SHP77 (cell line): ENCODE data around the gene SLC1A7.
"Not testable (repeated sequence)": the region's sequence is repeated elsewhere in the genome, so short reads cannot be mapped to it uniquely, and the experiment has no call there.

Source experiments
- DNase-seq, 2 experiments: peaks; one replicate each; lab custom pipeline; 2025; lab: John Stamatoyannopoulos, UW

Gene SLC1A7

GRCh38 chr1:53142226-53142853 is at the start of gene SLC1A7:
Gene SLC1A7, minus strand, starts transcription at chr1:53142638. Its CDS starts 189 bp downstream, at chr1:53142449.
- DNase-seq = no peak

DNA sequence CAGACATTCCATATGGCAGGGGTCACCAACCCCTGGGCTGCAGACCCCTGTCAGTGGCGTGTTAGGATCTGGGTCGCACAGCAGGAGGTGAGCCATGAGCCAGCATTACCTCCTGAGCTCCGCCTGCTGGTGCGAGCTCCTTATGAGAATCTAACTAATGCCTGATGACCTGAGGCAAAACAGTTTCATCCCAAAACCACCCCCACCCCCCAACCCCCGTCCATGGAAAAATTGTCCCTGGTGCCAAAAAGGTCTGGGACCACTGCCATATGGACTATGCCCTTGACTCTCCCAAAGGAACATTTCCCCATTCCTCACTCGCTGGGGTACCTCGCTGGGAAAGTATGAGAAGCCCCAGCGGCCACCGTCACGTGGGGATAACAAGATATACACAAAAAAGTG is 47.8 kb upstream of the SLC1A7 start:
- no peak for DNase-seq

- DNase-seq = no peak
Observed at GRCh38 chr1:53189061-53189460, 46.6 kb upstream of the SLC1A7 start.

GRCh38 chr1:53188099-53188498 is 45.7 kb upstream of the SLC1A7 start:
- DNase-seq = no peak

DNA sequence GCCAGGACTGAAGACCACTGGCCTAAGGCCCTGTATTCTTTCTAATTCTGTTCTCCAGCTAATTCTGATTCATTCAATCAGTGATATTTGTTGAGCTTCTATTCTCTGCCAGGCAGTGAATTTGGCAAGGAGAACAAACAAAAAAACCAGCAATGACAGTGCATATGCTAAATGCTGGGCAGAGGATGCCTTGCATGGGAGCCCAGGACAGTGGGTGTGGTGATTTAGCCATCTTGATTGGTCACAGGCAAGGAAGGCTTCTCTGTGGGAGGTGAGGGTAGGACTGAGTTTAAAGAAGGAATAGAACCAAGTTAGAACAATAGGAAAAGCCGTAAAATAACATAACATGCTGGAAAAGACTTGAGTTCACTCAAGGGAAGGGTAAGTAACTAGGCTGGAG is 45.0 kb upstream of the SLC1A7 start:
- DNase-seq = no peak

DNA sequence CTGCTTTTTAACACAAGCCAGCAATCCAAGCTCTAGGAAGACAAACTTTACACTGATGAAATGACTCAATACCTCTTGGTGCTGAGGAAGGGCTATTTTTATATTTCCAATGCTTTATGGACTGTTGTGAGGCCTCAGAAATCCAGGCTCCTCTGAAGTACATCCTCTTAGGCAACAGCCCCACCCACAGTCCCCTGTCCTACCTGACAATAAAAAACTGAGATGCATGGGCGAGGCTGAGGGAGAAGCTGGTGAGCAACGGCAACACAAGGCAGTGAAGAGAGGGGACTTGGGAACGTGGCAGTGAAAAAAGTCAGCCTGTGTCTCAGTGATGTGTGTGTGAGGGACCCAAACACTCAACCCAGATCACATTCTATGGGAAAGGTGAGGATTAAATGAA is 44.1 kb upstream of the SLC1A7 start:
- no peak for DNase-seq

GRCh38 chr1:53185955-53186297 is 43.5 kb upstream of the SLC1A7 start:
- not testable (repeated sequence) for DNase-seq

DNA sequence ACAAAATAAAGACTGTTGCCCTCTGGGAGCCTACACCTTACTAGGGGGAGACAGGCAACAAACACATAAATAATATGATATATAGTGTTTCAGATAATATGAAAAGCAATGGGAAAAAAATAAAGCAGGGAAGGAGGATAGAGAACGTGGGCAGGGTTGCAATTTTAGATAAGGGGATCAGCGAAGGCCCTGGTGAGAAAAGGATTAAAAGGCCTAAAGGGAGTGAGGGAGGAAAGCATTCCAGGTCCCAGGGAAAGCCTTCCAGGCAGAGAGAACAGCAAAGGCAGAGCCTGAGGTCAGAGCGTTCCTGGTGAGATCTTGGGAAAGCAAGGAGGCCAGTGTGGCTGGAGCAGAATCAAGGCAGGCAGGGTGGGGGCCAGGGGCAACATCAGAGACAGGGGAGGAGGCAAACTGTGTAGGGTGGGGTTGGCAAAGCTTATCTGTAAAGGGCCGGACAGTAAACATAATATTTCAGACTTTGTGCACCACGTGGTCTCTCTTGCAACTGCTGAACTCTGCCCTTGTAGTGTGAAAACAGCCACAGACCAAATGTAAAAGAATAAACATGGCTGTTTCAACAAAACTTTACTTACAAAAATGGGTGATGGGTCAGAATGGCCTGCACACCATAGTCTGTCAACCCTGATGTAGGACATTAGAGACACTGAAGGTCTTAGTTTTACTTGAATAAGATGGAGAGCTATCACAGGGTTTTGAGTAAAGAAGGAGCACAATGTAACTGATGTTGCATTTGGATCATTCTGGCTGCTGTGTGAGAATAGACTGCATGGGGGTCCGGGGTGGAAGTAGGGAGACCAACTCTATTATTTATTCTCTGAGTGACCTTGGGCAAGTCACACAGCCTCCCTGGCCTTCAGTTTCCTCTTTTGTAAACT is 40.9 kb upstream of the SLC1A7 start:
- no peak for DNase-seq

DNA sequence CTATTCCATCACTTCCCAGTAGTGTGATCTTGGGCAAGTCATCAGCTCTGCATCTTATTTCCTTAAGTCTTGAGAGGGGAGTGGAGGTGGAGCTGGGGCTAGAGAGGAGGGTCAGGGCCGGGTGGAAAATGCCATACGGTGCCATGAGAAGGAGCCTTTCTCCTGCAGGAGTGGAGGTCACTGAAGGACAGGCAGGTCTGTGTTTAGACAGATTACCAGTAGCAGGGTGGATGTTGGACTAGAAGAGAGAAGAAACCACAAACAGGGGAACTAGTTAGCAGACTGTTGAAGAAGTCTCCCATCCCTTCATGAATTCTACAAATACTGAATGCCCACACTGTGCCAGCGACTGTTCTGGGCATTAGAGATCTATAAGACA is 40.3 kb upstream of the SLC1A7 start:
- DNase-seq = no peak

DNA sequence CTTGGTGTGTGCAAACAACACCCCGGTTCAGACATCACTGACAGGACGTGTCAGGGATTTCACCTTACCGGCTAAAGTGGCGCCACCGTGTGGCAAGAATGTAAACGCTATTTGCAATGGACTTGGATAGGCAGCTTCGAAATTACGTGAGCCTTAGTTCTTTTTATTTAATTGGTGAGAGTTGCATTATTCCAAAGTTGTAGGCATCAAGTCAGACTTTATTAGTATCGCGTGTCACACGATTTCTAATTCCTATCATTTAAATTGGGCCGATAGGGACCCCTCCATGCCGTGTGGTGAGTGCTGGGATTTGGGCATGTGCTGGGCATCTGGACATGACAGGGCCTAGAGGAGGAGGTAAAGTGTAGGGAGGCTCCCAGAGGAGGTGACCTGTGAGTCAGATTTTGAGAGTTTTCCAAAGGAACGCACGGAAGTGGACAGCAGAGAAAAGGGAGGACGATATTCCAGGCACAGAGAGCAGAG is 39.7 kb upstream of the SLC1A7 start:
- peak; percentile 20 to 65 for DNase-seq

GRCh38 chr1:53180951-53181350 is 38.5 kb upstream of the SLC1A7 start:
- no peak for DNase-seq

- no peak for DNase-seq
Observed at GRCh38 chr1:53180226-53180625, 37.8 kb upstream of the SLC1A7 start.

- DNase-seq = peak; percentile 57 to 62
Observed at GRCh38 chr1:53176452-53177208, 34.2 kb upstream of the SLC1A7 start.

- DNase-seq = peak in 1 of 2 experiments; percentile 35
Observed at GRCh38 chr1:53174971-53175913, 32.8 kb upstream of the SLC1A7 start.

GRCh38 chr1:53172426-53173128 is 30.1 kb upstream of the SLC1A7 start:
- peak; percentile 62 to 73 for DNase-seq

GRCh38 chr1:53166912-53167311 is 24.5 kb upstream of the SLC1A7 start:
- no peak for DNase-seq

GRCh38 chr1:53166366-53166765 is 23.9 kb upstream of the SLC1A7 start:
- no peak for DNase-seq

- no peak for DNase-seq
Observed at GRCh38 chr1:53165408-53165961, 23.0 kb upstream of the SLC1A7 start.

GRCh38 chr1:53163291-53163768 is 20.9 kb upstream of the SLC1A7 start:
- DNase-seq = no peak

DNA sequence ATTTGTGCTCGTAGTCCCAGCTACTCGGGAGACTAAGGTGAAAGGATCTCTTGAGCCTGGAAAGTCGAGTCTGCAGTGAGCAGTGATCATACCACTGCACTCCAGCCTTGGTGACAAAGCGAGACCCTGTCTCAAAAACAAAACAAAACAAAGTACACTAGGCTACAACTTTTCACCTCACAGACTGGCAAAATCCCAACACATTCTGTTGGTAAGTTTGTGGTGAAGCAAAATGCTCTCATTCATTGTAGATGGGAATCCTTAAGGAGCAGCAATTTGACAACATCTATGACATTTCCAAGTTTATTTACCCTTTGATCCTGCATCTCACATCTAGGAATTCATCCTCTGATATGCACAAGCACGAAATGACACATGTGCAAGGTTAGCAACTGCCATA is 20.2 kb upstream of the SLC1A7 start:
- DNase-seq = no peak
